Frontal cortex (tissue), 4 donors: ENCODE results near the gene CPLX1. TPM values are rescaled to one million over a fixed set of nuclear protein-coding genes. Genes with fewer than 3 reads are reported as not detected.
"Not testable (repeated sequence)": the region's sequence is repeated elsewhere in the genome, so short reads cannot be mapped to it uniquely, and the experiment has no call there.

ENCODE experiments used
- DNase-seq, 2 donors: peaks; one replicate each; pipeline ENCODE4 v3.0.0; 2012; ENCODE audit warnings: low spot score in 2 of 2
- FAIRE-seq: peaks from 2 replicates; lab custom pipeline; 2012; peaks lifted over from hg19 to GRCh38; lab: Jason Lieb, UNC
- total RNA-seq: library from RNA; depleted of rRNA; stranded (reverse); fragments of >200 nt; gene quantifications from one replicate; pipeline ENCODE4 v1.2.3, GENCODE V29; 2014
- donor health status: control.
- donor health status: control.
- donor health status: control.

Gene CPLX1
- total RNA-seq, 1 donor from 2014 or later = 1.2 TPM

GRCh38 chr4:784401-785331 lies 41.3 kb downstream of the CPLX1 start:
- FAIRE-seq (no peak), DNase-seq (no peak)

GRCh38 chr4:781493-782216 lies 44.3 kb downstream of the CPLX1 start:
- FAIRE-seq (peak; percentile 95), DNase-seq (peak; percentile 98)

- FAIRE-seq = no peak
- no peak for DNase-seq
Measured at GRCh38 chr4:780716-781492, 45.0 kb downstream of the CPLX1 start.

GRCh38 chr4:780255-780654 lies 45.7 kb downstream of the CPLX1 start:
- DNase-seq, FAIRE-seq: not testable (repeated sequence)

GRCh38 chr4:779555-779954 lies 46.4 kb downstream of the CPLX1 start:
- DNase-seq = no peak
- no peak for FAIRE-seq

GRCh38 chr4:777520-778262 lies 48.2 kb downstream of the CPLX1 start:
- DNase-seq = no peak
- no peak for FAIRE-seq

- DNase-seq = no peak
- FAIRE-seq = no peak
Measured at GRCh38 chr4:776743-777441, 49.0 kb downstream of the CPLX1 start.

- not testable (repeated sequence) for FAIRE-seq, DNase-seq
Measured at GRCh38 chr4:775485-775884, 50.4 kb downstream of the CPLX1 start.

GRCh38 chr4:774419-775092 lies 51.4 kb downstream of the CPLX1 start:
- FAIRE-seq, DNase-seq: not testable (repeated sequence)

GRCh38 chr4:773214-773613 lies 52.7 kb downstream of the CPLX1 start:
- DNase-seq (no peak), FAIRE-seq (no peak)

GRCh38 chr4:772776-773175 lies 53.2 kb downstream of the CPLX1 start:
- FAIRE-seq = no peak
- DNase-seq = no peak

- no peak for DNase-seq
- FAIRE-seq = no peak
Measured at GRCh38 chr4:772118-772517, 53.8 kb downstream of the CPLX1 start.

GRCh38 chr4:771464-771863 lies 54.5 kb downstream of the CPLX1 start:
- no peak for FAIRE-seq
- no peak for DNase-seq

GRCh38 chr4:770022-770421 lies 55.9 kb downstream of the CPLX1 start:
- DNase-seq (no peak), FAIRE-seq (no peak)

- DNase-seq = no peak
- no peak for FAIRE-seq
Measured at GRCh38 chr4:769511-769910, 56.4 kb downstream of the CPLX1 start.

GRCh38 chr4:768995-769394 lies 56.9 kb downstream of the CPLX1 start:
- FAIRE-seq (no peak), DNase-seq (no peak)

GRCh38 chr4:768076-768475 lies 57.9 kb downstream of the CPLX1 start:
- FAIRE-seq = no peak
- no peak for DNase-seq

GRCh38 chr4:766559-767283 lies 59.2 kb downstream of the CPLX1 start:
- FAIRE-seq (no peak), DNase-seq (no peak)
